ENCODE data around the gene SLC6A6. TPM values are rescaled to one million over a fixed set of nuclear protein-coding genes. Genes with fewer than 3 reads are reported as not detected.
"Not testable (repeated sequence)": the region's sequence is repeated elsewhere in the genome, so short reads cannot be mapped to it uniquely, and the experiment has no call there.

The SLC6A6 gene
- total RNA-seq, 1 donor from 2014 or later, result 8.5 TPM

GRCh38 chr3:14505001-14505802 lies 102.8 kb downstream of the SLC6A6 start:
- DNase-seq (ENCODE audit: low read depth in 2 of 2), result no peak

- DNase-seq (ENCODE audit: low read depth in 2 of 2), result no peak
Measured at GRCh38 chr3:14505803-14506500, 103.5 kb downstream of the SLC6A6 start.

DNA sequence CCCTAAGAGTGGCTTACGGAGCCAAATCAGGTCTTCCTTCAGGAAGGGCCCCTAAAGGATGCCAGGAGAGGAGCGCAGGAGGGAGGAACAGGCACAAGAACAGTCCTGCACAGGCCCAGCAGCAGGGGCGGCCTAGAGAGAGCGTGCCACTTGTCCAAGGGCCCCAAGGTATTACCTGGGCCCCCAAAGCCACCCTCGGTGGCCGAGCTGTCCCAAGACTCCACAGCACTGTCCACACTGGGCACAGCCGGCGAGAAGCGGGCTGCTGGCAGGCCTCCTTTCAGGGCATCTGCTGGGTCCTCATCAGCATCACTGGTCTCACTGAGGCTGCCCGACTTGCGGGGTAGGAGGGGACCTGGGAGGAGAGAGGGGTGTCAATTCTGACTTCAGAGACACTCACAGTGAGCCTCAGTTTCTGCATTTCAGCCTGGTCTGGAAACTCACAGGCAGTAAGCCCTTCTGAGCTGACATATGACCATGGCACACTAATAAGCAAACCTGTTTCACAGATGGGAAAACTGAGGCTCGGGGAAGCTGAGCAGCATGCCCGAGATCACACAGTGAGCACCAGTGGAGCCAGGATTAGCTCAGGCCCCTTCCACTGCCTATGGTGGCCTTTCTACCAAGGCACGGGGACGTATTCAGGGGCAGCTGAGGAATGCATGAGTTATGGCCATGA lies 104.4 kb downstream of the SLC6A6 start:
- no peak for DNase-seq (ENCODE audit: low read depth in 2 of 2)

DNA sequence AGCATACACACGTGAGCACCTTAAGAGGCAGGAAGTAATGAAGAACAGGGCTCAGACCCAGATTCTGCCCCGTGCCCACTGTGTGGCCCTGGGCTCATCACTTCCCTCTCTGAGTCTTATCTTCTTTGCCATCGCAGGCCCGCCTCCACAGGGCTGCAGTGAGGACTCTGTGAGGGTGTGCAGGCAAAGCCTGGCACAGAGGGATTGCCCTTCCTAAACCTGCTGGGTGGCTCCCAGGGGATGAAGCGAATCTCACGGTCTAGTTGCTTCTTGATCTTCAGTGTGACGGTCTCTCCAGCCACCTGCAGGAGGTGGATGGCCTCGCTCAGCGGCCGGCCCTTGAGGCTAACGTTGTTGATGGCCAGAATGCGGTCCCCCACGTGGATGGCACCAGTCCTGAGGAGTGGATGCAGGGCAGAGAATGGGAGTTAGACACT lies 104.9 kb downstream of the SLC6A6 start:
- DNase-seq (ENCODE audit: low read depth in 2 of 2), result no peak

GRCh38 chr3:14507757-14508504 lies 105.5 kb downstream of the SLC6A6 start:
- no peak for DNase-seq (ENCODE audit: low read depth in 2 of 2)

GRCh38 chr3:14508505-14508819 lies 106.1 kb downstream of the SLC6A6 start:
- DNase-seq (ENCODE audit: low read depth in 2 of 2), result no peak

DNA sequence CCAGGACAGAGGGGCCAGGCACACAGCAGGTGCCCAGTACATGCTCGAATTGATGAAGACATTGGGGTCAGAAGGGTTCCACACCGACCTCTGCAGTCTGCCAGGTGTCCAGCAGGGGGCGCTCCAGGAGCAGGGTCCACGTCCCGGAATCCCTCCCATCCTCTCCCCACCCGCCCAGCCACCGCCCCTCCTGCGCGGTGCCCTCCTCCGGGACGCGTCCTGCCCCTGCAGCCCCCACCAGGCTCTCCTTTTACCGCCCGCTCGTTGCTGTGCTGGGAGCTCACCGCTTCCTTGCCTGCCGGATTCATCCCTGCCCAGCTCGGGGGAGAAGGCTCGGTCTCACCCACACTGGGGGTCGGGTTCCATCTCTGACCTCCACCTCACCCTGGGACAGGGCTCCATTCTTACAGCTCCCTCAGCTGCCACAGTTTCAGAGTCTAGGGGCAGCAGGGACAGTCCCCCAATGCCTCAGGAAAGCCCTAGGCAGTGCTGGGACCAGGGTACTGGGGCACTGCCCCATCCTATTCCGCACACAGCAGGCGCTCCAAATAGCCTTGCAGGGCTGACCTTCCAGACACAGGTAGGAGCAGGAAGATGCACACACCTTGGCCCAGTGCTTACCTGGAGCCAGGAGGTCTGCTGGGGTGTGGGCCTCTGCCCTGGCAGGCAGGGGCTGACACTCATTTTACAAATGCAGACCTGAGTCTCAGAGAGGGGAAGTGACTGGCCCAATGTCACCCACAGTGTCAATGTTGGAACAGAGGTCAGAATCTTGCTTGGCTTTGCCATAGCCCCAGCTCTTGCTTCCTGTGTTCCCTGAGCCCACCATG lies 106.8 kb downstream of the SLC6A6 start:
- peak; percentile 38 to 56 for DNase-seq (ENCODE audit: low read depth in 2 of 2)

DNA sequence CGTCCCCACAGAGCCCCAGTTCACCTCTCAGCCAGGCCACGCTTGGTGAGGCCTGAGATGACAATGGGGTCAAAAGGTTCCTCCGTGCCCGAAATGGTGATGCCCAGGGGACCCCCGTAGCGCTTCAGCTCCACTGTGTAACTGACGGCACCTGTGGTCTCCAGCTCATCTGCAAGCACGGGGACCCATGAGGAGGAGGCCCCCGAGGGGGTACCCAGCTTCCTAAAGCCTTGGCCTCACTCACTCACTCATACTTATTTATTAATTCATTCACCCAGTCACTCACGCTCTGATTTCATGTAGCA lies 107.3 kb downstream of the SLC6A6 start:
- no peak for DNase-seq (ENCODE audit: low read depth in 2 of 2)

DNA sequence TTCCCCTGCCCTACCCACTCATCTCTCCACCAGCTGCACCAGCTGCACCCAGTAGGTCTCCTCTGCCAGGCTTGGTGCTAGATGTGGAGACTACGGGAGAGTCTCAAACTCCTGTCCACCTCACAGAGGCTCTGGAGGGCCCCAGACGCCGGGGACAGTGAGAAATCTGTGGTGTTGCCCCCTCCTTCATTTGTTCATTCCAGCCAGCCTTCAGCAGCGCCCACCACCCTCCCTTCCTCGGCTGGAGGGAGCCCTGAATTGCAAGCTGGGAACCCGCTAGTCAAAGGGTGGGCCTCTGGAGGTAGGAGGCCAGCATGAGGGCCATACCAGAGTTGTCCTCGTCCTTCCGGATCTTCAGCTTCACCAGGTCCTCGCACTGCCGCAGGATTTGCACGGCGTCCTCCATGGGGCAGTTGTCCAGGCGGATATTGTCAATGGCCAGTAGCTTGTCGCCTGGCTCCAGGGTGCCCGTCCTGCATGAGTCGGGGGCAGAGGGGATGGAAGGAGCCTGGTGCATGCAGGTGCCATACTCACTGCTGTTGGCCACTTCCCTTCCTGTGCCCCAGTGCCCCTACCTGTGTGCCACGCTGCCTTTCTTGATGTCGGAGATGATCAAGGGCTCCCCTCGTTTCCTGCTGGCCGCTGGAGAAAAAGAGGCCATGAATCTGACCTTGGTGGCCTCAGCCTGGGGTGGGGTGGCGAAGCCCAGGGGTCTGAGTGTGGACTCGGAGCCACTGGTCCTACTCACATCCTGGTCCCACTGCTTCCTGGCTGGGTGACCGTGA lies 108.6 kb downstream of the SLC6A6 start:
- no peak for DNase-seq (ENCODE audit: low read depth in 2 of 2)

DNA sequence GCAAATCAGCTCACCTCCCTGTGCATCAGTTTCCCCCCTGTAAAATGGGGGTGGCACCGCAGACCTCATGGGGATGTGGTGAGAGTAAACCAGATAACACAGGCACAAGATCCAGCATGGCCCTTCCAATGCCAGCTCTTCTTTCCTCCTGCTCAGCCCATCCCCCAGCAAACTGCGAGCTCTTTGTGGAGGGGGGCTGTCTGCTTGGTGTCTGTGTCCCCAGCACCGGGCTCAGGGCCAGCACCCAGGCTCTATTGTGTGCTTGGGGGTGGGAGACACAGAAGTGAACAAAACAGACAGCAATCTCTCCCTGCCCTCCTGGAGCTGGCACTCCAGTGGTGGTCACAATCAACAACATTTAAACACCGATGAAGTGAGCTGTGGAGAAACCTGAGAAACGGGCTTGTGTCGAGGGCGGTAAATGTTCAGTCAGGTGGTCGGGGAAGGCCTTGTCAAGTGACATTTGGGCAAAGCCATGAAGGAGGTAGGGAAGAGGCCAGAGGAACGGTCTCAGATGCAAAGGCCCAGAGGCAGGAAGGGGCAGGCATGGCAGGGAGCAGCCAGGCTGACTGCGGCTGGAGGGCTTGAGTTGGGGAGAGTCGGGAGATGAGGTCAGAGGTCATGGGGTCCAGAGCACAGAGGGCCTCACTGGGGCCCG lies 109.3 kb downstream of the SLC6A6 start:
- DNase-seq (ENCODE audit: low read depth in 2 of 2), result no peak

DNA sequence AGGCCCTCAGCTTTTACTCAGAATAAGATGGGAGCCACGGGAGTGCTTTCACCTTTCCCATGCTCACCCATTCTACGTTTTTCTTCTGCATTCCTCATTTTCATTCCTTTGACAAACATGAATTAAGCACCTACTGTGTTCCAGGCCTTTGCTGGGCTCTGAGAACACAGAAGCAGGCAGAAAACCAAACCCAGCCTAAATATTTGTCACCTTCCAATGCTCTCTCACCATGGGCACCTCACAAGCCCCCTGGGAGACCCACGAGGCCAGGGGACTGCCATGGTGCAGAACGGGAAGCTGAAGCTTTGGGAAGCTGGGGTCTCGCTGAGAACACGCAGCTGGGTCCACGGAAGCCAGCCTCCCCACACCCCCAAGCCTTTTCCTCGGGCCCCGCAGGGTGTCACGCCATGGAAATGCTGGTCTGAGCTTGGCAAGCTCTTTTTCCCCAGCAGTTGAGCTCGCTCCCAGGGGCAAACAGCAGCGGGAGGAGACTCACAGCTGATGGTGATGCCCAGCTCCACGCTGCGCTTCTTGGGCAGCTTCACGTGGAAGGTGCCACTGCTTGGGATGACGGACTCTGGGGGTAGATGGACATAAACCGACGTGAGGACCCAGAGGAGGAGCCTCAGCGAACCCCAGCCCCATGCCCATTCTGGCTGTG lies 110.0 kb downstream of the SLC6A6 start:
- DNase-seq (ENCODE audit: low read depth in 2 of 2), result no peak

DNA sequence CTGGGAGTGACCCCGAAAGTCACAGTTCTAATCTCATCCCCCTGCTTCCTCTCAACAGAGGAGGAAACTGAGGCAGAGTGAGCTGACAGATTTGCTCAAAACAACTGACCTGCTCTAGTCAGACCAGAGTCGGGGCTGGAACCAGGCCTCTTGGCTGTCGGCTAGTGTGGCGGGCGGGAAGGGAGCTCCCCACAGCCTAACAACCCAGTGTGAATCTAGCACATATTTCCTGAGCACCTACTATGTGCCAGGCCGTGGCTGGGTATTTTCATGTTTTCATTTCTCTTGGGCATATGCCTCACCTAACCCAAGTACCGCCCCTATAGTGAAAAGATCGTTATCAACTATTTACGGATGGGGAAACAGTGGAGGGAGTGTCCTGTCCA lies 110.5 kb downstream of the SLC6A6 start:
- DNase-seq (ENCODE audit: low read depth in 2 of 2), result no peak

- DNase-seq (ENCODE audit: low read depth in 2 of 2), result no peak
Measured at GRCh38 chr3:14513566-14514322, 111.3 kb downstream of the SLC6A6 start.

DNA sequence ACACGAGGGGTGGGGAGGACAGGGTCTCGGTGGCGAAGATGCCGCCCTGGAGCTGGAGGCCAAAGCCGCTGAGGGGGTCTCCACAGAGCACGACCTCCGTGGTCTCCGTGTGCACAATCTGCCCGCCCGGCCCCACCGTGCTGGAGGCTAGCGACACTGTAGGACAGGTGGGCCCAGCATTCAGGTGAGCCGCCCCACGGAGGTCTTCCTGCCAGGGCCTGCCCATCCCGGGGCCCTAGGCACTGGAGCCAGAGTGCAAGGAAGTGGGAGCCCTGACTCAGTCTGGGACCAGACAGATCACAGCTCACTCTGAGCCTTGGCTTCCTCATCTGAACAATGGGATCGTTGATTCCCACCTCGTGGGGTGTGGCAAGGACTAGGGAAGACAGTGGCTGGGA lies 111.9 kb downstream of the SLC6A6 start:
- no peak for DNase-seq (ENCODE audit: low read depth in 2 of 2)

GRCh38 chr3:14515526-14515925 lies 113.1 kb downstream of the SLC6A6 start:
- not testable (repeated sequence) for DNase-seq (ENCODE audit: low read depth in 2 of 2)

GRCh38 chr3:14516738-14517345 lies 114.4 kb downstream of the SLC6A6 start:
- no peak for DNase-seq (ENCODE audit: low read depth in 2 of 2)

DNA sequence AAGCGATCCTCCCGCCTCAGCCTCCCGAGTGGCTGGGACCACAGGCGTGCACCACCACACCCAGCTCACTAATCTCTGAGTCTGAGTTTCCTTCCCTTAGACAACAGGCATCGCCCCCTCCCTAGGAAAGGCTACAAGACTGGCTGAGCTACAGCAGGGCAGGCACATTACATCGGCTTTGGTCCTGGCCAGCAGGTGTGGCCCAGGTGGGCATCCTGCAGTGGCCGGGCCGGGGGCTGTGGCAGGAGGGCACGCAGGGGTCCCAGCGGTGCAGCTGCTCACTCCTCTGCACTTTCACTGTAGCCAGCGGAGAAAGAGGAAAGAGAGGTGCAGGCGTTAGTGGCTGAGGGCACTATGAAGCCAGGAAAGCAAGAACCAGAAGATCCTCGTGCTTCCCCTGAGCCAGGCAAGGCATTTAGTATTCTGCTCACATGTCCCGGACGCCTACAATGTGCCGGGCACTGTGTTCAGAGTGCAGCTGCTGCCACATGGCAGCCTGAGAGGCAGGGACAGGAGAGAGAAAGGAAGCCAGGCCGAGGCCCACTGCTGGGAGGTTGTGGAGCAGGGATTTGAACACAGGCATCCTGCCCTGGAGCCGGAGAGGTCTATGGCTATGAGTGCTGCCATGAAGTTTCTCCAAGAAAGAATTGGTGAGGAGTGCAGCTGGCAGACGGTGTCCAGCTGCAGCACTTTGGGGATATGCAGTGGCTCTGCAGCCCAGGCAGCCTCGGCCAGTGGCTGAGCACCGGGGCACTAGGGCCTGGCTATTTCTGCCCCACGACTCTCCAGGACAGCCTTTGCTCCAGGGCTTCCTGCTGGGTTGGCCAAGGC lies 115.4 kb downstream of the SLC6A6 start:
- DNase-seq (ENCODE audit: low read depth in 2 of 2), result no peak

Data from lung microvascular endothelial cell (primary cell).